ENCODE measurements around the gene EXOC6B.
A peak's percentile ranks its signal among the peaks of the same experiment; 100 is the strongest.

EXOC6B gene

DNA sequence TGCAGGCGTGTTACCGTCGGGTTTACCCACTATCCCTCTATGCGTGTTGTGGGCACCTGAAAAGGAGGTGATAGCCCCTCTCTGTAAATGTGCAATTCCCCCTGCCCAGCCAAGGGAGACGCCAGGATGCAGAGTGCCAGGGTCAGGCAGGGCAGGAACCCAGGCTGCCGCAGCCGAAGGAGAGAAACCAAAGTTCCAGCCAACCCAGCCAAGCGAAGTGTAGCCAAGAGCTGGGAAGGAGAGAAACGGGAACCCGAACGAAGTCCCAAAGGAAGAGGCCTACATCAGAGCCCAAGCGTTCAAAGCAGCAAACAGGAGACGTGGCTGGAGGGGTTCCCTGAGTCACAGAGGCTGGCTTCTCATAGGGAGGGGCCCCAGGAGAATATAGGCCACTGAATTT is 37.2 kb upstream of the EXOC6B start:
- no CpG with 5 or more reads among the region's 13 CpGs for WGBS, 2 donors (ENCODE audit: extremely low coverage in 2 of 2, insufficient read length in 2 of 2, insufficient replicate concordance in 1 of 2)
- H2AFZ ChIP-seq (ENCODE audit: low read length): peak overlapping the region; percentile 95
- H3K79me1 ChIP-seq (ENCODE audit: low read depth, low read length): no peaks in the 10 kb centered on the region
- no peak for DNase-seq (ENCODE audit: low spot score)
- no peak overlapping the region for H3K4ac ChIP-seq (ENCODE audit: low read length)
- H3K9ac ChIP-seq (ENCODE audit: low read depth, low read length, poor library complexity): no peak overlapping the region
- no peak overlapping the region for H3K14ac ChIP-seq (ENCODE audit: low read length)
- no peak overlapping the region for H2AK5ac ChIP-seq (ENCODE audit: low read depth, low read length)
- H3K36me3 ChIP-seq (replicated peaks in 1 of 2; ENCODE audit: control insufficient read depth in 2 of 2, insufficient read depth in 2 of 2, low read length in 2 of 2): no peaks in the 10 kb centered on the region
- peaks cover 0 to 2% of the 10 kb centered on the region in 2 donors for H3K4me1 ChIP-seq (ENCODE audit: control insufficient read depth in 2 of 2, insufficient read depth in 1 of 2, low read depth in 1 of 2, low read length in 2 of 2)
- no peak overlapping the region for H4K91ac ChIP-seq (ENCODE audit: low read depth, low read length, poor library complexity)
- no peak overlapping the region for H2BK5ac ChIP-seq (ENCODE audit: low read length)
- H3K18ac ChIP-seq (ENCODE audit: low read length): no peak overlapping the region
- no peaks in the 10 kb centered on the region for H3K9me3 ChIP-seq (replicated peaks in 1 of 2; ENCODE audit: control insufficient read depth in 2 of 2, insufficient read depth in 1 of 2, low read depth in 1 of 2, low read length in 2 of 2)
- peaks cover 0 to 27% (median 5%) of the 10 kb centered on the region in 3 experiments for H3K27me3 ChIP-seq (ENCODE audit: control insufficient read depth in 3 of 3, insufficient read depth in 3 of 3, low read depth in 1 of 3, low read length in 3 of 3)
- no peak overlapping the region for H3K4me3 ChIP-seq (ENCODE audit: low read length in 2 of 2)
- H4K8ac ChIP-seq (ENCODE audit: low read depth, low read length): no peak overlapping the region
- no peak overlapping the region for H2BK15ac ChIP-seq (ENCODE audit: low read length)
- H2BK12ac ChIP-seq (ENCODE audit: low read length): no peak overlapping the region
- H3K4me2 ChIP-seq (ENCODE audit: insufficient read depth, low read length, poor library complexity, severe bottlenecking): peak overlapping the region; percentile 34
- H3K23ac ChIP-seq (ENCODE audit: low read depth, low read length, poor library complexity): no peak overlapping the region
- no peak overlapping the region for H2BK120ac ChIP-seq (ENCODE audit: low read depth, low read length)
- no peak overlapping the region for H3K27ac ChIP-seq (replicated peaks; ENCODE audit: low read length)

DNA sequence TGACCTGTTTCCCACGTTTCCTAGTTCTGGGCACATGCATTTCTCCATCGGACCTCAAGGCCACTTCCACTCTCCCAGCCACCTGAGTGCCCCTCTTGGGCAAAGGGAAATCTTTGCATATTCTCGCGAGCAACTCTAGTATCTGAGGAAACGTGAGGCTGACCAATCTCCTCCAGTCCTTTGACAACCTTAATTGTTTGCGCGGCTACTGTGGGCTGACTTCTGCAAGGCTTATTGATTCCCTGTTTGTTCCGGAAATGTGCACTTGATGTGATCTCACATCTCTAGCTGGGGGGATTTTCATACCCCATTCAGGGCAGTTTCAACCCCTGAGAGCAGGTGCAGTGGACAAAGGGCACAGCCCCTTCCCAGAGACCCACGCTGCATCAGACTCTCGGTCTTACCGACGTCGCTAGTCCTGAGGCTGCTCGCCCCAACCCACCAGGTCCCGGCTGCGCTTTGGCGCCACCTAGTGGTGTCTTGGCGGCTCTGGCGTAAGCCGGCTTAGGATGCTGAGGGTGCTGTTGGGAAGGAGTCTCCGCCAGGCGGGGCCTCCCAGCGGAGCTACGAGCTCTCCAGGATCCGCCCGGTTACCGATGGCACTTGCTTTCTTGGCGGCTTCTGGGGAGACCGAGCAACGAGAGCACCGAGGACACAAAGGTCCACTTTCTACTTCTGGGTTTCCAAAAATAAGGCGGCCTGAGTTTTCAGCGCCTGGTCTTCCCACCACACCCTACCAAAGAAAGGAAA is 36.6 kb upstream of the EXOC6B start:
- Histone ChIP-seq H3K4me2 (ENCODE audit: insufficient read depth, low read length, poor library complexity, severe bottlenecking) (peak overlapping the region; percentile 71), H3K27me3 (ENCODE audit: control insufficient read depth in 3 of 3, insufficient read depth in 3 of 3, low read depth in 1 of 3, low read length in 3 of 3) (peaks cover 0 to 28% (median 5%) of the 10 kb centered on the region in 3 experiments), H3K9ac (ENCODE audit: low read depth, low read length, poor library complexity) (no peak overlapping the region), H3K27ac (replicated peaks; ENCODE audit: low read length) (no peak overlapping the region), H2BK15ac (ENCODE audit: low read length) (no peak overlapping the region), H3K23ac (ENCODE audit: low read depth, low read length, poor library complexity) (no peak overlapping the region), H3K4me1 (ENCODE audit: control insufficient read depth in 2 of 2, insufficient read depth in 1 of 2, low read depth in 1 of 2, low read length in 2 of 2) (peaks cover 0 to 2% of the 10 kb centered on the region in 2 donors), H3K18ac (ENCODE audit: low read length) (peak overlapping the region; percentile 9), H2BK5ac (ENCODE audit: low read length) (no peak overlapping the region), H3K79me1 (ENCODE audit: low read depth, low read length) (no peaks in the 10 kb centered on the region), H3K9me3 (replicated peaks in 1 of 2; ENCODE audit: control insufficient read depth in 2 of 2, insufficient read depth in 1 of 2, low read depth in 1 of 2, low read length in 2 of 2) (no peaks in the 10 kb centered on the region), H4K91ac (ENCODE audit: low read depth, low read length, poor library complexity) (no peak overlapping the region), H2BK120ac (ENCODE audit: low read depth, low read length) (no peak overlapping the region), H3K36me3 (replicated peaks in 1 of 2; ENCODE audit: control insufficient read depth in 2 of 2, insufficient read depth in 2 of 2, low read length in 2 of 2) (no peaks in the 10 kb centered on the region), H2AK5ac (ENCODE audit: low read depth, low read length) (no peak overlapping the region), H3K14ac (ENCODE audit: low read length) (no peak overlapping the region), H4K8ac (ENCODE audit: low read depth, low read length) (no peak overlapping the region), H3K4me3 (ENCODE audit: low read length in 2 of 2) (peak overlapping the region; percentile 34 to 68), H2AFZ (ENCODE audit: low read length) (peak overlapping the region; percentile 95), H3K4ac (ENCODE audit: low read length) (no peak overlapping the region), H2BK12ac (ENCODE audit: low read length) (no peak overlapping the region)
- no CpG with 5 or more reads among the region's 33 CpGs for WGBS, 2 donors (ENCODE audit: extremely low coverage in 2 of 2, insufficient read length in 2 of 2, insufficient replicate concordance in 1 of 2)
- DNase-seq (ENCODE audit: low spot score): peak; percentile 93

DNA sequence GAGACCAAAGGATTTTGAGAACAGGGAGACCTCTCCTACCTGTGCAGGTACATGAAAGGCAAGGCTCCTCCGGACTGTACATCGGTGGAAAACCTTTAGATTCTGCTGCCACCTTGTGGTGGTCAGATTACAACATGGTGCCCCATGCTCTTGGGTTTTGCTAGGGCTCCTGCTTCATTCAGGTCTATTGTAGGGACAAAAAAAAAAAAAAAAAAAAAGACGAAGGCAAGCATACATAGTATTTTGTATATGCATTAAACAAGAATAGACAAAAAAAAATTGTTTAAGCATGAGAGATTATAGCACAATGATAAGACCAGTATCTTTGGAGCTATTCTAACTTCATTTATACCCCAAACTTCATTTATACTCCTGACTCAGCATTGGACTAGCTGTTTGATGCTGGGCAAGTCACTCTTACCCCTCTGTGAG is 34.0 kb upstream of the EXOC6B start:
- Histone ChIP-seq H3K4me2 (ENCODE audit: insufficient read depth, low read length, poor library complexity, severe bottlenecking) (no peak overlapping the region), H2BK120ac (ENCODE audit: low read depth, low read length) (no peak overlapping the region), H3K79me1 (ENCODE audit: low read depth, low read length) (no peaks in the 10 kb centered on the region), H3K18ac (ENCODE audit: low read length) (no peak overlapping the region), H3K27me3 (ENCODE audit: control insufficient read depth in 3 of 3, insufficient read depth in 3 of 3, low read depth in 1 of 3, low read length in 3 of 3) (peaks cover 0 to 33% (median 5%) of the 10 kb centered on the region in 3 experiments), H2BK12ac (ENCODE audit: low read length) (no peak overlapping the region), H2AK5ac (ENCODE audit: low read depth, low read length) (no peak overlapping the region), H4K8ac (ENCODE audit: low read depth, low read length) (no peak overlapping the region), H2BK15ac (ENCODE audit: low read length) (no peak overlapping the region), H3K27ac (replicated peaks; ENCODE audit: low read length) (no peak overlapping the region), H3K9me3 (replicated peaks in 1 of 2; ENCODE audit: control insufficient read depth in 2 of 2, insufficient read depth in 1 of 2, low read depth in 1 of 2, low read length in 2 of 2) (no peaks in the 10 kb centered on the region), H2AFZ (ENCODE audit: low read length) (no peak overlapping the region), H3K4ac (ENCODE audit: low read length) (no peak overlapping the region), H3K9ac (ENCODE audit: low read depth, low read length, poor library complexity) (no peak overlapping the region), H3K36me3 (replicated peaks in 1 of 2; ENCODE audit: control insufficient read depth in 2 of 2, insufficient read depth in 2 of 2, low read length in 2 of 2) (no peaks in the 10 kb centered on the region), H3K4me1 (ENCODE audit: control insufficient read depth in 2 of 2, insufficient read depth in 1 of 2, low read depth in 1 of 2, low read length in 2 of 2) (peaks cover 0 to 2% of the 10 kb centered on the region in 2 donors), H3K23ac (ENCODE audit: low read depth, low read length, poor library complexity) (no peak overlapping the region), H4K91ac (ENCODE audit: low read depth, low read length, poor library complexity) (no peak overlapping the region), H3K14ac (ENCODE audit: low read length) (no peak overlapping the region), H2BK5ac (ENCODE audit: low read length) (no peak overlapping the region), H3K4me3 (ENCODE audit: low read length in 2 of 2) (no peak overlapping the region)
- peak; percentile 57 for DNase-seq (ENCODE audit: low spot score)
- no CpG with 5 or more reads among the region's 3 CpGs for WGBS, 2 donors (ENCODE audit: extremely low coverage in 2 of 2, insufficient read length in 2 of 2, insufficient replicate concordance in 1 of 2)

DNA sequence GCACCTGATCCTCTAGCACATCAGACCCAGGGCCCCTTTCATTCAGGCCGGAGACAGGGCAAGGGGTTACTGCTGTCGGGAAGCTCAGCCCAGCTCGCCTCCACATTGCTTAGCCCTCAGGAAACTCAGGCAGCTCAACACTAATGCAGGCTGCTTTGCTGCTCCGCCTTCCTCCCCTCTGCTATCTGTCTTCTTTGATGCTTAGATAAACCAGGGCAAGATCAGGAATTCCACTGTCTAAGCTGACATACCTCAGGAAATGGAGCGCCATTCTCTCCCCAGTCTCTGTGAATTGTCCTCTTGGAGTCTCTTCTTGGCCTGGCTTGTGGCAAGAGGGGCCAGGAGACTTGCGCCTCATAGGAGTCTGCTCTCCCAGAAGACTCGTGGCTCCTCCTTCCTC is 25.5 kb upstream of the EXOC6B start:
- no CpG with 5 or more reads among the region's 7 CpGs for WGBS, 2 donors (ENCODE audit: extremely low coverage in 2 of 2, insufficient read length in 2 of 2, insufficient replicate concordance in 1 of 2)
- Histone ChIP-seq H2BK15ac (ENCODE audit: low read length) (no peak overlapping the region), H3K27ac (replicated peaks; ENCODE audit: low read length) (no peak overlapping the region), H3K9me3 (replicated peaks in 1 of 2; ENCODE audit: control insufficient read depth in 2 of 2, insufficient read depth in 1 of 2, low read depth in 1 of 2, low read length in 2 of 2) (no peaks in the 10 kb centered on the region), H3K9ac (ENCODE audit: low read depth, low read length, poor library complexity) (no peak overlapping the region), H4K91ac (ENCODE audit: low read depth, low read length, poor library complexity) (no peak overlapping the region), H3K18ac (ENCODE audit: low read length) (no peak overlapping the region), H3K4me2 (ENCODE audit: insufficient read depth, low read length, poor library complexity, severe bottlenecking) (no peak overlapping the region), H3K4ac (ENCODE audit: low read length) (no peak overlapping the region), H4K8ac (ENCODE audit: low read depth, low read length) (no peak overlapping the region), H3K4me1 (ENCODE audit: control insufficient read depth in 2 of 2, insufficient read depth in 1 of 2, low read depth in 1 of 2, low read length in 2 of 2) (no peaks in the 10 kb centered on the region), H3K4me3 (ENCODE audit: low read length in 2 of 2) (no peak overlapping the region), H3K14ac (ENCODE audit: low read length) (no peak overlapping the region), H3K23ac (ENCODE audit: low read depth, low read length, poor library complexity) (no peak overlapping the region), H3K36me3 (replicated peaks in 1 of 2; ENCODE audit: control insufficient read depth in 2 of 2, insufficient read depth in 2 of 2, low read length in 2 of 2) (no peaks in the 10 kb centered on the region), H2BK120ac (ENCODE audit: low read depth, low read length) (no peak overlapping the region), H2BK5ac (ENCODE audit: low read length) (no peak overlapping the region), H2AK5ac (ENCODE audit: low read depth, low read length) (no peak overlapping the region), H3K79me1 (ENCODE audit: low read depth, low read length) (no peaks in the 10 kb centered on the region), H2AFZ (ENCODE audit: low read length) (no peak overlapping the region), H3K27me3 (ENCODE audit: control insufficient read depth in 3 of 3, insufficient read depth in 3 of 3, low read depth in 1 of 3, low read length in 3 of 3) (peaks cover 0 to 4% (median 0%) of the 10 kb centered on the region in 3 experiments), H2BK12ac (ENCODE audit: low read length) (no peak overlapping the region)
- no peak for DNase-seq (ENCODE audit: low spot score)

Data from neuronal stem cell (in vitro differentiated cells).